GM23248 (cell line): ENCODE measurements around the gene KHDC4. TPM values are rescaled to one million over a fixed set of nuclear protein-coding genes. Genes with fewer than 3 reads are reported as not detected.

ENCODE experiments used
- DNase-seq: peaks from one replicate; pipeline ENCODE4 v3.0.0-alpha.2; 2015
- H2AFZ ChIP-seq: fragments of 200-600 bp; sonication (generic); 2 replicates; pipeline ENCODE4 v1.6.1; 2016; ENCODE audit warnings: antibody characterized with exemption
- H3F3A ChIP-seq: fragments of 200-600 bp; sonication (generic); 2 replicates; pipeline ENCODE4 v1.6.1; 2016; ENCODE audit warnings: mild to moderate bottlenecking, antibody characterized with exemption, mixed run types; ENCODE audit not compliant: insufficient read depth
- H3K27ac ChIP-seq: fragments of 200-600 bp; sonication (generic); 2 replicates; pipeline ENCODE4 v1.5.1; 2016; ENCODE audit warnings: mild to moderate bottlenecking
- H3K27me3 ChIP-seq: fragments of 200-600 bp; sonication (generic); replicated peaks from 2 replicates; pipeline ENCODE4 v1.6.1; 2016; ENCODE audit warnings: mild to moderate bottlenecking; ENCODE audit not compliant: insufficient read depth
- H3K36me3 ChIP-seq: fragments of 200-600 bp; sonication (generic); 2 replicates; pipeline ENCODE4 v1.6.1; 2016; ENCODE audit warnings: low read depth, mild to moderate bottlenecking
- H3K4me1 ChIP-seq: fragments of 200-600 bp; sonication (generic); 2 replicates; pipeline ENCODE4 v1.6.1; 2016; ENCODE audit warnings: mild to moderate bottlenecking; ENCODE audit not compliant: insufficient read depth
- H3K4me2 ChIP-seq: fragments of 200-600 bp; sonication (generic); one replicate; pipeline ENCODE4 v1.6.1; 2016; ENCODE audit warnings: mild to moderate bottlenecking; ENCODE audit not compliant: unreplicated experiment
- H3K4me3 ChIP-seq: fragments of 200-600 bp; sonication (generic); 2 replicates; pipeline ENCODE4 v1.5.1; 2016; ENCODE audit warnings: mild to moderate bottlenecking
- H3K79me2 ChIP-seq: fragments of 200-600 bp; sonication (generic); 2 replicates; pipeline ENCODE4 v1.6.1; 2016; ENCODE audit warnings: mild to moderate bottlenecking; ENCODE audit not compliant: insufficient read depth
- H3K9ac ChIP-seq: fragments of 200-600 bp; sonication (generic); 2 replicates; pipeline ENCODE4 v1.6.1; 2016; ENCODE audit warnings: mild to moderate bottlenecking
- H3K9me2 ChIP-seq: fragments of 200-600 bp; sonication (generic); 2 replicates; pipeline ENCODE4 v1.6.1; 2016; ENCODE audit warnings: mixed run types, mild to moderate bottlenecking, moderate library complexity; ENCODE audit not compliant: insufficient read depth
- H3K9me3 ChIP-seq: fragments of 200-600 bp; sonication (generic); one replicate; pipeline ENCODE4 v1.6.1; 2017; ENCODE audit warnings: low read depth
- H4K20me1 ChIP-seq: fragments of 200-600 bp; sonication (generic); 2 replicates; pipeline ENCODE4 v1.6.0; 2016; ENCODE audit not compliant: insufficient read depth
- EZH2 ChIP-seq: fragments of 200-600 bp; sonication (generic); IDR thresholded peaks from 2 replicates; pipeline ENCODE4 v1.6.1; 2018; ENCODE audit warnings: antibody characterized with exemption, mild to moderate bottlenecking; ENCODE audit not compliant: insufficient read depth, poor library complexity, severe bottlenecking
- EZH2phosphoT487 ChIP-seq: fragments of 200-600 bp; sonication (generic); IDR thresholded peaks from 2 replicates; pipeline ENCODE4 v1.6.1; 2018; ENCODE audit warnings: antibody characterized with exemption, moderate library complexity, mild to moderate bottlenecking, low read depth; ENCODE audit not compliant: insufficient read depth
- WGBS, 2 experiments: methylation state at CpG; one replicate each; pipeline ENCODE4 v1.1.6; 2015 to 2017; ENCODE audit warnings: low lambda C conversion rate in 2 of 2, low coverage in 1 of 2; ENCODE audit errors: missing lambda C conversion rate in 2 of 2; 5-methylcytosine and 5-hydroxymethylcytosine counted together
- in situ Hi-C: fragments of 300-500 bp; cut with MboI; formaldehyde crosslinking; loops from 2 replicates; pipeline ENCODE4 v1.15.0; 2020
- polyA plus RNA-seq: library from polyadenylated mRNA; unstranded; fragments of >200 nt; fragmentation: Nextera tagmentation; extraction: Ambion mirVana; gene quantifications from 2 replicates; pipeline ENCODE4 v1.2.1, GENCODE V29; 2016
- total RNA-seq: library from RNA; depleted of rRNA; stranded (reverse); fragments of >200 nt; shearing (Covaris generic); gene quantifications from 2 replicates; pipeline ENCODE4 v1.2.3, GENCODE V29; 2014

The KHDC4 gene
- total and polyA plus RNA-seq, 2 experiments from 2014 or later, result 24.2 to 27.8 TPM

GRCh38 chr1:155941845-155942531 is 7.8 kb upstream of the KHDC4 start:
- Histone ChIP-seq H4K20me1 (no peaks in the 10 kb centered on the region), H3K27ac (no peak overlapping the region), H3K27me3 (no peaks in the 10 kb centered on the region), H3K4me3 (no peak overlapping the region), H3K9me2 (no peaks in the 10 kb centered on the region), H3K79me2 (no peaks in the 10 kb centered on the region), H2AFZ (no peak overlapping the region), H3K4me1 (peaks cover 11% of the 10 kb centered on the region), H3K4me2 (no peak overlapping the region), H3F3A (peaks cover 33% of the 10 kb centered on the region), H3K9ac (no peak overlapping the region), H3K9me3 (no peaks in the 10 kb centered on the region), H3K36me3 (peaks cover 13% of the 10 kb centered on the region)
- WGBS, 2 experiments, result 81 to 85% methylated on average over 25 to 28 of the region's 29 CpGs
- in situ Hi-C loops, result no loop called here
- DNase-seq, result peak; percentile 20
- TF ChIP-seq EZH2phosphoT487 (no peak), EZH2 (no peak)

- peak within 1 kb of the TSS; percentile 39; the same call in 1 of the 2 replicates for H2AFZ ChIP-seq
- WGBS, 2 experiments, result 70 to 71% methylated on average over 11 of the region's 11 CpGs
- peak within 1 kb of the TSS; percentile 23 for H3K27ac ChIP-seq
- TF ChIP-seq EZH2phosphoT487 (no peak), EZH2 (no peak)
- H3K79me2 ChIP-seq, result no peaks in the 10 kb centered on the region
- H3K36me3 ChIP-seq, result peaks cover 6% of the 10 kb centered on the region
- no peaks in the 10 kb centered on the region for H3K9me3 ChIP-seq
- H3K9ac ChIP-seq, result no peak within 1 kb of the TSS; the same call in 1 of the 2 replicates
- no peaks in the 10 kb centered on the region for H3K27me3 ChIP-seq
- H3K9me2 ChIP-seq, result no peaks in the 10 kb centered on the region
- H4K20me1 ChIP-seq, result no peaks in the 10 kb centered on the region
- peaks cover 27% of the 10 kb centered on the region for H3F3A ChIP-seq
- peaks cover 11% of the 10 kb centered on the region for H3K4me1 ChIP-seq
- H3K4me2 ChIP-seq, result no peak within 1 kb of the TSS
- in situ Hi-C loops, result no loop called here
- DNase-seq, result peak; percentile 37
- H3K4me3 ChIP-seq, result no peak within 1 kb of the TSS
Measured at GRCh38 chr1:155940993-155941844, 7.0 kb upstream of the KHDC4 start, which contains the start of gene RXFP4. RXFP4 (plus strand) TSS chr1:155941638; CDS start chr1:155941710, 72 bp downstream.

- TF ChIP-seq EZH2phosphoT487 (no peak), EZH2 (no peak)
- in situ Hi-C loops, result no loop called here
- H3K4me1 ChIP-seq, result peaks cover 11% of the 10 kb centered on the region
- H3K4me3 ChIP-seq, result no peak overlapping the region
- H3K9me3 ChIP-seq, result no peaks in the 10 kb centered on the region
- H3K27me3 ChIP-seq, result no peaks in the 10 kb centered on the region
- WGBS, 2 experiments, result 84 to 85% methylated on average over 4 of the region's 4 CpGs
- H3K27ac ChIP-seq, result peak overlapping the region; percentile 23
- peak; percentile 55 for DNase-seq
- peaks cover 24% of the 10 kb centered on the region for H3F3A ChIP-seq
- no peaks in the 10 kb centered on the region for H4K20me1 ChIP-seq
- no peaks in the 10 kb centered on the region for H3K79me2 ChIP-seq
- no peak overlapping the region for H3K4me2 ChIP-seq
- no peak overlapping the region; the same call in 1 of the 2 replicates for H3K9ac ChIP-seq
- peak overlapping the region; percentile 39; the same call in 1 of the 2 replicates for H2AFZ ChIP-seq
- no peaks in the 10 kb centered on the region for H3K36me3 ChIP-seq
- H3K9me2 ChIP-seq, result no peaks in the 10 kb centered on the region
Measured at GRCh38 chr1:155940482-155940992, 6.3 kb upstream of the KHDC4 start.

GRCh38 chr1:155938220-155938627 is 4.0 kb upstream of the KHDC4 start:
- Histone ChIP-seq H3K27ac (peak overlapping the region; percentile 4; the same call in 1 of the 2 replicates), H3K4me1 (peaks cover 18% of the 10 kb centered on the region), H3K9me2 (no peaks in the 10 kb centered on the region), H3K9ac (no peak overlapping the region), H3K27me3 (no peaks in the 10 kb centered on the region), H3K4me2 (no peak overlapping the region), H2AFZ (no peak overlapping the region), H3F3A (peaks cover 12% of the 10 kb centered on the region), H4K20me1 (no peaks in the 10 kb centered on the region), H3K4me3 (no peak overlapping the region), H3K9me3 (no peaks in the 10 kb centered on the region), H3K79me2 (peaks cover 9% of the 10 kb centered on the region), H3K36me3 (no peaks in the 10 kb centered on the region)
- TF ChIP-seq EZH2, result no peak
- 6% methylated on average over 1 of the region's 1 CpG for WGBS, 2 experiments
- peak; percentile 72 for DNase-seq
- in situ Hi-C loops, result no loop called here
